Fibroblast of lung (primary cell): ENCODE results near the gene COX4I2. TPM values are rescaled to one million over a fixed set of nuclear protein-coding genes. Genes with fewer than 3 reads are reported as not detected.
A peak's percentile ranks its signal among the peaks of the same experiment; 100 is the strongest.

ENCODE experiments used
- DNase-seq, 2 donors: peaks; one replicate each; pipeline versions ENCODE4 v3.0.0 to v3.0.0-alpha.2; 2010; ENCODE audit warnings: low read depth in 2 of 2
- H2AFZ ChIP-seq: 2 replicates; pipeline ENCODE4 v1.5.1; 2012; ENCODE audit warnings: low read length, control low read depth, inconsistent platforms
- H3K27ac ChIP-seq: 2 replicates; pipeline ENCODE4 v1.5.1; 2011; ENCODE audit warnings: low read length, control low read depth; ENCODE audit not compliant: insufficient read depth
- H3K27me3 ChIP-seq: 2 replicates; pipeline ENCODE4 v1.5.1; 2011; ENCODE audit warnings: mild to moderate bottlenecking, low read length; ENCODE audit not compliant: control insufficient read depth, insufficient read depth
- H3K36me3 ChIP-seq: 2 replicates; pipeline ENCODE4 v1.5.1; 2011; ENCODE audit warnings: low read length; ENCODE audit not compliant: control insufficient read depth, insufficient read depth
- H3K4me1 ChIP-seq: 2 replicates; pipeline ENCODE4 v1.5.1; 2011; ENCODE audit warnings: low read length; ENCODE audit not compliant: control insufficient read depth, insufficient read depth; ENCODE audit errors: extremely low read depth
- H3K4me2 ChIP-seq: 2 replicates; pipeline ENCODE4 v1.5.1; 2011; ENCODE audit warnings: low read length, control low read depth; ENCODE audit not compliant: insufficient read depth; ENCODE audit errors: extremely low read depth
- H3K4me3 ChIP-seq, 4 experiments: fragments of 200-600 bp in 1 of 4; sonication (generic) in 1 of 4; replicated peaks in 1 of 4; 2 replicates each; pipeline ENCODE4 v1.5.1; 2011 to 2016; ENCODE audit warnings: low read length in 4 of 4, low read depth in 3 of 4, mild to moderate bottlenecking in 3 of 4, control low read depth in 2 of 4, inconsistent platforms in 1 of 4, mixed read lengths in 1 of 4; ENCODE audit not compliant: insufficient read depth in 1 of 4; ENCODE audit errors: control extremely low read depth in 1 of 4
- H3K79me2 ChIP-seq: 2 replicates; pipeline ENCODE4 v1.5.1; 2012; ENCODE audit warnings: mild to moderate bottlenecking, low read length, inconsistent platforms; ENCODE audit not compliant: control insufficient read depth, insufficient read depth
- H3K9ac ChIP-seq: 2 replicates; pipeline ENCODE4 v1.5.1; 2011; ENCODE audit warnings: mild to moderate bottlenecking, low read length, control low read depth; ENCODE audit not compliant: insufficient read depth
- H3K9me3 ChIP-seq: 2 replicates; pipeline ENCODE4 v1.5.1; 2012; ENCODE audit warnings: low read depth, low read length; ENCODE audit not compliant: control insufficient read depth, insufficient read depth
- H4K20me1 ChIP-seq: 2 replicates; pipeline ENCODE4 v1.5.1; 2011; ENCODE audit warnings: low read length; ENCODE audit not compliant: control insufficient read depth, insufficient read depth; ENCODE audit errors: extremely low read depth
- EZH2 ChIP-seq: IDR thresholded peaks from 2 replicates; pipeline ENCODE4 v1.5.1; 2012; ENCODE audit warnings: low read length, control low read depth, mild to moderate bottlenecking; ENCODE audit errors: missing control alignments
- polyA plus RNA-seq, 2 donors: library from polyadenylated mRNA; depleted of rRNA in 1 of 2; stranded (reverse) in 1 of 2; unstranded in 1 of 2; fragments of >200 nt; gene quantifications; 2 replicates each; pipeline ENCODE4 v1.2.1, GENCODE V29; 2011 to 2012; ENCODE audit warnings: missing spikeins in 1 of 2
- total RNA-seq: library from RNA; depleted of rRNA; stranded (reverse); fragments of >200 nt; gene quantifications from 2 replicates; pipeline ENCODE4 v1.2.1, GENCODE V29; 2014
- TF ChIP-seq, protein P1 (sequence below), 2 donors: IDR thresholded peaks in 1 of 2; conservative IDR thresholded peaks in 1 of 2; 1 replicate in 1 of 2; 2 replicates in 1 of 2; pipeline ENCODE4 v1.5.1; 2011 to 2012; ENCODE audit warnings: low read length in 2 of 2, control low read depth in 1 of 2, inconsistent platforms in 1 of 2, low read depth in 1 of 2, mild to moderate bottlenecking in 1 of 2

Gene COX4I2
- total and polyA plus RNA-seq, 2 donors (not counting 1 experiment from before 2014, with no cell fraction given), result not detected

DNA sequence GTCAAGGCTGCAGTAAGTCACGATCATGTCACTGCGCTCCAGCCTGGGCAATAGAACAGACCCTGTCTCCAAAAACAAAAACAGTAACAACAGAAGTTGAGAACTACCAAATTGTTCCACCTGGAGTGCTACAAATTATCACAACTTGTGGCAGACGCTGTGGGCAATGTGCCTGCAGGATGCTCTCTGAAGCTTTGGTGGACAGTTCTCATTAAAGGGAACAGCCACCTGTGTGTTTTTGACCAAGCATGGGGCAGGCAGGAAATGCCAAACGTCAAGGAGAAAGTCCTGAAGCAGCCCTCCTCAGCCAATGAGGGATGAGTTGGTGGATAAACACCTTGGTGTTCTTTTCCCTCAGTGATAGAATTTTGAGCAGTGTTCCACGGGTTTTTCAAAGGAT lies 15.8 kb downstream of the COX4I2 start:
- Histone ChIP-seq H3K4me2 (peak overlapping the region; percentile 32), H4K20me1 (no peaks in the 10 kb centered on the region), H3K36me3 (no peaks in the 10 kb centered on the region), H3K27ac (no peak overlapping the region), H3K4me3 (no peak overlapping the region), H2AFZ (no peak overlapping the region), H3K4me1 (peaks cover 2% of the 10 kb centered on the region), H3K27me3 (no peaks in the 10 kb centered on the region), H3K79me2 (no peaks in the 10 kb centered on the region), H3K9ac (no peak overlapping the region), H3K9me3 (no peaks in the 10 kb centered on the region)
- no peak for TF ChIP-seq EZH2
- TF ChIP-seq, protein P1, sequence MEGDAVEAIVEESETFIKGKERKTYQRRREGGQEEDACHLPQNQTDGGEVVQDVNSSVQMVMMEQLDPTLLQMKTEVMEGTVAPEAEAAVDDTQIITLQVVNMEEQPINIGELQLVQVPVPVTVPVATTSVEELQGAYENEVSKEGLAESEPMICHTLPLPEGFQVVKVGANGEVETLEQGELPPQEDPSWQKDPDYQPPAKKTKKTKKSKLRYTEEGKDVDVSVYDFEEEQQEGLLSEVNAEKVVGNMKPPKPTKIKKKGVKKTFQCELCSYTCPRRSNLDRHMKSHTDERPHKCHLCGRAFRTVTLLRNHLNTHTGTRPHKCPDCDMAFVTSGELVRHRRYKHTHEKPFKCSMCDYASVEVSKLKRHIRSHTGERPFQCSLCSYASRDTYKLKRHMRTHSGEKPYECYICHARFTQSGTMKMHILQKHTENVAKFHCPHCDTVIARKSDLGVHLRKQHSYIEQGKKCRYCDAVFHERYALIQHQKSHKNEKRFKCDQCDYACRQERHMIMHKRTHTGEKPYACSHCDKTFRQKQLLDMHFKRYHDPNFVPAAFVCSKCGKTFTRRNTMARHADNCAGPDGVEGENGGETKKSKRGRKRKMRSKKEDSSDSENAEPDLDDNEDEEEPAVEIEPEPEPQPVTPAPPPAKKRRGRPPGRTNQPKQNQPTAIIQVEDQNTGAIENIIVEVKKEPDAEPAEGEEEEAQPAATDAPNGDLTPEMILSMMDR (conservative IDR thresholded peaks at IDR 0.05 in 1 of 2, IDR thresholded peaks at IDR 0.05 in 1 of 2; ENCODE audit: low read depth in 1 of 2, low read length in 2 of 2), result no peak
- DNase-seq, result no peak

DNA sequence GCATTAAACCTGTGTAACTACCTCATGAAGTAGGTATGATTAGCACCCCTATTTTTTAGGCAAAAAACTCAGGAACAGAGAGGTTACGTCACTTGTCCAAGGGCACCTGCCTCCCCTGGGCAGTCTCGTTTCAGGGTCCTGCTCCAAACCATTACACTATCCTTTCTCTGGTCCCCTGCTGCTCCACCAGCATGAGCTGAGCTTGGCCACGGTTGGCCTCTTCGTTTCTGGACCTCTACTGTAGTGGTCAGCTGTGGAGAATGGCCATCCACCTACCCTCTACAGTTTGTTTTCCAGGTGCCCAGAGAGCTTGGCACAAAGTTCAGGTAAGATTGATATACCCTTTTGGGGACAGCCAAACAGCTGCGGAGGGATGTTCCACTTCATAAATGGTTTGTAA lies 16.8 kb downstream of the COX4I2 start:
- H3K27ac ChIP-seq, result no peak overlapping the region
- H3K79me2 ChIP-seq, result no peaks in the 10 kb centered on the region
- no peaks in the 10 kb centered on the region for H3K27me3 ChIP-seq
- no peak overlapping the region for H3K9ac ChIP-seq
- no peak for TF ChIP-seq EZH2
- TF ChIP-seq, protein P1 (conservative IDR thresholded peaks at IDR 0.05 in 1 of 2, IDR thresholded peaks at IDR 0.05 in 1 of 2; ENCODE audit: low read depth in 1 of 2, low read length in 2 of 2), result no peak
- DNase-seq, result no peak
- H3K9me3 ChIP-seq, result no peaks in the 10 kb centered on the region
- H3K4me1 ChIP-seq, result peaks cover 2% of the 10 kb centered on the region
- no peak overlapping the region for H3K4me3 ChIP-seq
- no peak overlapping the region for H2AFZ ChIP-seq
- no peaks in the 10 kb centered on the region for H4K20me1 ChIP-seq
- no peak overlapping the region for H3K4me2 ChIP-seq
- H3K36me3 ChIP-seq, result no peaks in the 10 kb centered on the region

DNA sequence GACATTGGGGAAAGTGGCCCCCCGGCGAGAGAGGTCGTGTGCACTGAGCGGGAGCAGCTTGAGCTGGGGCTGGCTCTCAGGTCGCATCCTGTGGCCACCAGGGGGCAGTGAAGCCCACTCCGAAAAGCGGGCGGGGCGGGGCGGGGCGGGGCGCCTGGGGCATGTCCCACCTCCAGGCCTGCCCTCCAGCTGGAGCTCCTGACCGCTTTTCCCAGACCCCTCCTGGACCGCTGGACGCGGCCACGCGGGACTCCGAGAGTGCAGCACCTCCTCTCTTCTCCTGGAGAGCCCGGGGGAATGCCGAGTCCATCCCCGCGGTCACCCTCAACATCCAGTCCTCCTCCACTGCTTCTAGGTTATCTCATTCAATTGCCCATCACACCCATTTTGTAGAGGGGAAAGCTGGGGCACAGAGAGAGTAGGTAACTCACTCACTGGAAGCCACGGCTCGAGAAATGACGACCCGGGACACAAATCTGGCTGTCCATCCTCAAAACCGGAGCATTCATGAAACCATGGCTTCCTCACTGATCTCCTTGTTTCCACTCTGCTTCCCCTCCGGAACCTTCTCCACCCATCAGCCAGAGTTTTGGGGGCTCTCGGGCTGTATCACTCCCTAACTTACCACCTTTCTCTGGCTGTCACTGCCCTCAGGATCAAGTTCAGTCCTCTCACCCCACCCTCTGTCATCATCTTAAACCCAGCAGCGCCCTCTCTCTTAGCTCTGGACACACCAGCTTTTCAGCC lies 24.1 kb downstream of the COX4I2 start:
- H3K79me2 ChIP-seq, result peaks cover 7% of the 10 kb centered on the region
- peak; percentile 69 to 70 for DNase-seq
- no peak overlapping the region for H3K9ac ChIP-seq

More for the DNA sequence above, 24.1 kb downstream of the COX4I2 start:
- H3K36me3 ChIP-seq, result peaks cover 10% of the 10 kb centered on the region
- no peak for TF ChIP-seq EZH2
- TF ChIP-seq, protein P1 (conservative IDR thresholded peaks at IDR 0.05 in 1 of 2, IDR thresholded peaks at IDR 0.05 in 1 of 2; ENCODE audit: low read depth in 1 of 2, low read length in 2 of 2), result peak; percentile 36 to 60
- peak overlapping the region; percentile 57 for H3K27ac ChIP-seq
- no peaks in the 10 kb centered on the region for H3K27me3 ChIP-seq
- peaks cover 10% of the 10 kb centered on the region for H3K4me1 ChIP-seq
- peak overlapping the region in 2 of 4 experiments; percentile 25 to 45 for H3K4me3 ChIP-seq
- no peaks in the 10 kb centered on the region for H3K9me3 ChIP-seq
- H4K20me1 ChIP-seq, result no peaks in the 10 kb centered on the region
- H3K4me2 ChIP-seq, result peak overlapping the region; percentile 58
- H2AFZ ChIP-seq, result peak overlapping the region; percentile 66
